Measurements from ENCODE around the gene CLK4. TPM values are rescaled to one million over a fixed set of nuclear protein-coding genes. Genes with fewer than 3 reads are reported as not detected.
A peak's percentile ranks its signal among the peaks of the same experiment; 100 is the strongest.

CLK4 gene
- total and polyA plus RNA-seq, 4 experiments from 2014 or later: 11.8 to 125 (median 71.6) TPM

GRCh38 chr5:178595150-178595549 is 31.7 kb downstream of the CLK4 start:
- no peak overlapping the region for H3K27ac ChIP-seq (ENCODE audit: low read depth, low read length)
- Mint-ChIP-seq H3K27me3 (peaks cover 10 to 15% of the 10 kb centered on the region in 2 donors), H3K36me3 (peaks cover 15 to 21% of the 10 kb centered on the region in 2 donors), H3K4me1 (peaks cover 5 to 12% (median 8%) of the 10 kb centered on the region in 4 donors), H3K4me3 (no peak overlapping the region), H3K9me3 (peaks cover 0 to 40% (median 22%) of the 10 kb centered on the region in 8 donors), H3K27ac (peak overlapping the region in 1 of 7 donors; percentile 0)
- POLR2A ChIA-PET (ENCODE audit: partially characterized antibody): no interaction called here
- intact Hi-C loops (cut with micrococcal nuclease): no loop called here
- H3K4me3 ChIP-seq (ENCODE audit: low read length in 2 of 2): no peak overlapping the region
- H3K9me3 ChIP-seq (ENCODE audit: control insufficient read depth in 1 of 2, low read length in 2 of 2): peaks cover 0 to 12% of the 10 kb centered on the region in 2 donors
- CTCF ChIA-PET (ENCODE audit: partially characterized antibody): no interaction called here
- peaks cover 7% of the 10 kb centered on the region for H3K4me1 ChIP-seq (ENCODE audit: insufficient read depth, low read length)
- peaks cover 9% of the 10 kb centered on the region for H3K27me3 ChIP-seq (ENCODE audit: insufficient read depth, low read length)
- H3K36me3 ChIP-seq (ENCODE audit: insufficient read depth, low read length): no peaks in the 10 kb centered on the region
- DNase-seq: no peak

GRCh38 chr5:178590924-178591423 is 35.9 kb downstream of the CLK4 start:
- no peak overlapping the region for H3K27ac ChIP-seq (ENCODE audit: low read depth, low read length)
- H3K4me1 Mint-ChIP-seq: peaks cover 5 to 24% (median 11%) of the 10 kb centered on the region in 4 donors
- H3K4me3 ChIP-seq (ENCODE audit: low read length in 2 of 2): no peak overlapping the region
- peaks cover 37 to 43% of the 10 kb centered on the region in 2 donors for H3K27me3 Mint-ChIP-seq
- H3K27ac Mint-ChIP-seq: peak overlapping the region in 2 of 7 donors; percentile 6 to 30
- intact Hi-C loops (cut with micrococcal nuclease): no loop called here
- peaks cover 23% of the 10 kb centered on the region for H3K27me3 ChIP-seq (ENCODE audit: insufficient read depth, low read length)
- H3K4me1 ChIP-seq (ENCODE audit: insufficient read depth, low read length): peaks cover 7% of the 10 kb centered on the region
- POLR2A ChIA-PET (ENCODE audit: partially characterized antibody): no interaction called here
- H3K36me3 Mint-ChIP-seq: peaks cover 9 to 14% of the 10 kb centered on the region in 2 donors
- H3K9me3 ChIP-seq (ENCODE audit: control insufficient read depth in 1 of 2, low read length in 2 of 2): peaks cover 0 to 12% of the 10 kb centered on the region in 2 donors
- peaks cover 0 to 27% (median 20%) of the 10 kb centered on the region in 8 donors for H3K9me3 Mint-ChIP-seq
- H3K4me3 Mint-ChIP-seq: peak overlapping the region; percentile 68 to 81 (median 78)
- no peaks in the 10 kb centered on the region for H3K36me3 ChIP-seq (ENCODE audit: insufficient read depth, low read length)
- no peak for DNase-seq
- CTCF ChIA-PET (ENCODE audit: partially characterized antibody): no interaction called here

GRCh38 chr5:178590141-178590923 is 36.5 kb downstream of the CLK4 start, which contains the start of gene COL23A1:
Gene COL23A1, minus strand, starts transcription at chr5:178590393.
- intact Hi-C loops (cut with micrococcal nuclease): no loop called here
- DNase-seq: peak; percentile 12 to 47 (median 16)
- H3K4me3 ChIP-seq (ENCODE audit: low read length in 2 of 2): peak within 1 kb of the TSS in 1 of 2 donors; percentile 34

GRCh38 chr5:178589180-178590140 is 37.4 kb downstream of the CLK4 start:
- peaks cover 23% of the 10 kb centered on the region for H3K27me3 ChIP-seq (ENCODE audit: insufficient read depth, low read length)
- peaks cover 37 to 45% of the 10 kb centered on the region in 2 donors for H3K27me3 Mint-ChIP-seq
- no peak overlapping the region for H3K4me3 ChIP-seq (ENCODE audit: low read length in 2 of 2)
- H3K9me3 Mint-ChIP-seq: peaks cover 0 to 13% (median 6%) of the 10 kb centered on the region in 8 donors
- no peaks in the 10 kb centered on the region for H3K36me3 ChIP-seq (ENCODE audit: insufficient read depth, low read length)
- H3K4me1 Mint-ChIP-seq: peaks cover 5 to 24% (median 11%) of the 10 kb centered on the region in 4 donors
- no peak overlapping the region for H3K27ac ChIP-seq (ENCODE audit: low read depth, low read length)
- H3K4me3 Mint-ChIP-seq: peak overlapping the region in 7 of 8 donors; percentile 21 to 70 (median 64)
- peaks cover 5 to 7% of the 10 kb centered on the region in 2 donors for H3K36me3 Mint-ChIP-seq
- intact Hi-C loops (cut with micrococcal nuclease): no loop called here
- ChIA-PET CTCF (ENCODE audit: partially characterized antibody) (no interaction called here), POLR2A (ENCODE audit: partially characterized antibody) (interaction anchor here (0.9 kb wide), 1 partner anchor 37 kb away, joined by 3 read pairs; the partner anchor contains the start of gene CLK4)
- H3K4me1 ChIP-seq (ENCODE audit: insufficient read depth, low read length): peaks cover 7% of the 10 kb centered on the region
- peak in 1 of 5 donors; percentile 3 for DNase-seq
- peaks cover 0 to 5% of the 10 kb centered on the region in 2 donors for H3K9me3 ChIP-seq (ENCODE audit: control insufficient read depth in 1 of 2, low read length in 2 of 2)
- no peak overlapping the region for H3K27ac Mint-ChIP-seq

More at GRCh38 chr5:178590141-178590923, 36.5 kb downstream of the CLK4 start, which contains the start of gene COL23A1:
- H3K9me3 Mint-ChIP-seq: peaks cover 0 to 22% (median 15%) of the 10 kb centered on the region in 8 donors
- H3K36me3 Mint-ChIP-seq: peaks cover 9 to 14% of the 10 kb centered on the region in 2 donors
- H3K27me3 Mint-ChIP-seq: peaks cover 37 to 45% of the 10 kb centered on the region in 2 donors
- CTCF ChIA-PET (ENCODE audit: partially characterized antibody): no interaction called here
- H3K27ac Mint-ChIP-seq: peak within 1 kb of the TSS in 2 of 7 donors; percentile 6 to 30
- Histone ChIP-seq H3K27me3 (ENCODE audit: insufficient read depth, low read length) (peaks cover 23% of the 10 kb centered on the region), H3K36me3 (ENCODE audit: insufficient read depth, low read length) (no peaks in the 10 kb centered on the region), H3K4me1 (ENCODE audit: insufficient read depth, low read length) (peaks cover 7% of the 10 kb centered on the region), H3K27ac (ENCODE audit: low read depth, low read length) (no peak within 1 kb of the TSS), H3K9me3 (ENCODE audit: control insufficient read depth in 1 of 2, low read length in 2 of 2) (peaks cover 0 to 12% of the 10 kb centered on the region in 2 donors)
- peak within 1 kb of the TSS; percentile 68 to 81 (median 78) for H3K4me3 Mint-ChIP-seq
- POLR2A ChIA-PET (ENCODE audit: partially characterized antibody): interaction anchor here (0.9 kb wide), 1 partner anchor 36 kb away, joined by 3 read pairs; the partner anchor contains the start of gene CLK4
- H3K4me1 Mint-ChIP-seq: peaks cover 5 to 24% (median 11%) of the 10 kb centered on the region in 4 donors

GRCh38 chr5:178588769-178589168 is 38.1 kb downstream of the CLK4 start:
- CTCF ChIA-PET (ENCODE audit: partially characterized antibody): no interaction called here

GRCh38 chr5:178587763-178588611 is 38.9 kb downstream of the CLK4 start:
- H3K27me3 Mint-ChIP-seq: peaks cover 41 to 47% of the 10 kb centered on the region in 2 donors
- H3K36me3 Mint-ChIP-seq: no peaks in the 10 kb centered on the region
- ChIA-PET POLR2A (ENCODE audit: partially characterized antibody) (no interaction called here), CTCF (ENCODE audit: partially characterized antibody) (no interaction called here)
- peaks cover 5 to 24% (median 11%) of the 10 kb centered on the region in 4 donors for H3K4me1 Mint-ChIP-seq
- intact Hi-C loops (cut with micrococcal nuclease): no loop called here
- no peak for DNase-seq
- H3K9me3 ChIP-seq (ENCODE audit: control insufficient read depth in 1 of 2, low read length in 2 of 2): no peaks in the 10 kb centered on the region
- no peak overlapping the region for H3K27ac ChIP-seq (ENCODE audit: low read depth, low read length)
- H3K9me3 Mint-ChIP-seq: peaks cover 0 to 1% (median 0%) of the 10 kb centered on the region in 8 donors
- no peaks in the 10 kb centered on the region for H3K36me3 ChIP-seq (ENCODE audit: insufficient read depth, low read length)
- peak overlapping the region in 5 of 8 donors; percentile 13 to 50 (median 38) for H3K4me3 Mint-ChIP-seq
- H3K27me3 ChIP-seq (ENCODE audit: insufficient read depth, low read length): peaks cover 23% of the 10 kb centered on the region
- H3K4me1 ChIP-seq (ENCODE audit: insufficient read depth, low read length): peaks cover 7% of the 10 kb centered on the region
- no peak overlapping the region for H3K4me3 ChIP-seq (ENCODE audit: low read length in 2 of 2)
- no peak overlapping the region for H3K27ac Mint-ChIP-seq

More at GRCh38 chr5:178588769-178589168, 38.1 kb downstream of the CLK4 start:
- POLR2A ChIA-PET (ENCODE audit: partially characterized antibody): no interaction called here
- Histone ChIP-seq H3K9me3 (ENCODE audit: control insufficient read depth in 1 of 2, low read length in 2 of 2) (no peaks in the 10 kb centered on the region), H3K27me3 (ENCODE audit: insufficient read depth, low read length) (peaks cover 23% of the 10 kb centered on the region), H3K27ac (ENCODE audit: low read depth, low read length) (no peak overlapping the region), H3K4me3 (ENCODE audit: low read length in 2 of 2) (no peak overlapping the region), H3K4me1 (ENCODE audit: insufficient read depth, low read length) (peaks cover 7% of the 10 kb centered on the region), H3K36me3 (ENCODE audit: insufficient read depth, low read length) (no peaks in the 10 kb centered on the region)
- Mint-ChIP-seq H3K27me3 (peaks cover 37 to 46% of the 10 kb centered on the region in 2 donors), H3K9me3 (peaks cover 0 to 6% (median under 1%) of the 10 kb centered on the region in 8 donors), H3K27ac (no peak overlapping the region), H3K4me3 (peak overlapping the region in 7 of 8 donors; percentile 35 to 70 (median 64)), H3K4me1 (peaks cover 5 to 24% (median 11%) of the 10 kb centered on the region in 4 donors), H3K36me3 (no peaks in the 10 kb centered on the region)
- intact Hi-C loops (cut with micrococcal nuclease): no loop called here
- no peak for DNase-seq
